Upper lobe of right lung (tissue), 1 donor: ENCODE results near the gene NRBP1. TPM values are rescaled to one million over a fixed set of nuclear protein-coding genes. Genes with fewer than 3 reads are reported as not detected.
A peak's percentile ranks its signal among the peaks of the same experiment; 100 is the strongest.

Experiments
- ATAC-seq: fragments of 200-7000 bp; cut with Tn5 transposase; one replicate; pipeline ENCODE4 v1.9.1; 2020; ENCODE audit warnings: mild to moderate bottlenecking, moderate library complexity
- DNase-seq: peaks from one replicate; pipeline ENCODE4 v3.0.0-alpha.2; 2020
- H3K27ac ChIP-seq: fragments of 200-600 bp; one replicate; pipeline ENCODE4 v1.8.0; 2022
- H3K27me3 ChIP-seq: fragments of 200-600 bp; one replicate; pipeline ENCODE4 v1.8.0; 2022; ENCODE audit warnings: mild to moderate bottlenecking
- H3K36me3 ChIP-seq: fragments of 200-600 bp; one replicate; pipeline ENCODE4 v1.8.0; 2022
- H3K4me1 ChIP-seq: fragments of 200-600 bp; one replicate; pipeline ENCODE4 v1.8.0; 2022
- H3K4me3 ChIP-seq: fragments of 200-600 bp; one replicate; pipeline ENCODE4 v1.8.0; 2022; ENCODE audit warnings: mild to moderate bottlenecking
- H3K9me3 ChIP-seq: fragments of 200-600 bp; one replicate; pipeline ENCODE4 v1.8.0; 2022
- intact Hi-C: fragments of 100-400 bp; cut with DNase I; formaldehyde crosslinking; loops from one replicate; pipeline ENCODE4 v1.11.0; 2022
- long read RNA-seq: library from polyadenylated mRNA; unstranded; transcript quantifications from one replicate; pipeline ENCODE4 v2.0.0, GENCODE V29; 2021
- total RNA-seq: library from RNA; stranded (reverse); fragmentation: NEBNext Ultra II Directional; extraction: Animal tissue kit (Norgen Biotek cat#: 25700); gene quantifications from one replicate; pipeline ENCODE4 v1.2.1, GENCODE V29; 2021
- TF ChIP-seq, protein P1 (sequence below): fragments of 200-600 bp; IDR thresholded peaks from one replicate; pipeline ENCODE4 v1.8.0; 2022; ENCODE audit warnings: antibody characterized with exemption
- donor health status: DM: no; HTN: yes; CAD: no; lungs with severe emphysema.

The NRBP1 gene
- 75.8 TPM for total RNA-seq
- long read RNA-seq, partial matches to known transcripts = 137 of 148 reads
- long read RNA-seq, other reads (novel, unspliced or antisense) = 7 of 148 reads

GRCh38 chr2:27428213-27428977, at the start of gene NRBP1:
Gene NRBP1 (plus strand): TSS chr2:27428631. CDS start chr2:27433274, 4,643 bp downstream.
- peak within 1 kb of the TSS; percentile 98 for H3K27ac ChIP-seq
- H3K36me3 ChIP-seq = peaks cover 8% of the 10 kb centered on the region
- H3K27me3 ChIP-seq = no peaks in the 10 kb centered on the region
- peak within 1 kb of the TSS; percentile 96 for H3K4me3 ChIP-seq
- H3K9me3 ChIP-seq = no peaks in the 10 kb centered on the region
- TF ChIP-seq, protein P1, sequence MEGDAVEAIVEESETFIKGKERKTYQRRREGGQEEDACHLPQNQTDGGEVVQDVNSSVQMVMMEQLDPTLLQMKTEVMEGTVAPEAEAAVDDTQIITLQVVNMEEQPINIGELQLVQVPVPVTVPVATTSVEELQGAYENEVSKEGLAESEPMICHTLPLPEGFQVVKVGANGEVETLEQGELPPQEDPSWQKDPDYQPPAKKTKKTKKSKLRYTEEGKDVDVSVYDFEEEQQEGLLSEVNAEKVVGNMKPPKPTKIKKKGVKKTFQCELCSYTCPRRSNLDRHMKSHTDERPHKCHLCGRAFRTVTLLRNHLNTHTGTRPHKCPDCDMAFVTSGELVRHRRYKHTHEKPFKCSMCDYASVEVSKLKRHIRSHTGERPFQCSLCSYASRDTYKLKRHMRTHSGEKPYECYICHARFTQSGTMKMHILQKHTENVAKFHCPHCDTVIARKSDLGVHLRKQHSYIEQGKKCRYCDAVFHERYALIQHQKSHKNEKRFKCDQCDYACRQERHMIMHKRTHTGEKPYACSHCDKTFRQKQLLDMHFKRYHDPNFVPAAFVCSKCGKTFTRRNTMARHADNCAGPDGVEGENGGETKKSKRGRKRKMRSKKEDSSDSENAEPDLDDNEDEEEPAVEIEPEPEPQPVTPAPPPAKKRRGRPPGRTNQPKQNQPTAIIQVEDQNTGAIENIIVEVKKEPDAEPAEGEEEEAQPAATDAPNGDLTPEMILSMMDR = no peak
- intact Hi-C loops = no loop called here
- ATAC-seq (peak; percentile 97), DNase-seq (peak; percentile 97)
- H3K4me1 ChIP-seq = peaks cover 33% of the 10 kb centered on the region

DNA sequence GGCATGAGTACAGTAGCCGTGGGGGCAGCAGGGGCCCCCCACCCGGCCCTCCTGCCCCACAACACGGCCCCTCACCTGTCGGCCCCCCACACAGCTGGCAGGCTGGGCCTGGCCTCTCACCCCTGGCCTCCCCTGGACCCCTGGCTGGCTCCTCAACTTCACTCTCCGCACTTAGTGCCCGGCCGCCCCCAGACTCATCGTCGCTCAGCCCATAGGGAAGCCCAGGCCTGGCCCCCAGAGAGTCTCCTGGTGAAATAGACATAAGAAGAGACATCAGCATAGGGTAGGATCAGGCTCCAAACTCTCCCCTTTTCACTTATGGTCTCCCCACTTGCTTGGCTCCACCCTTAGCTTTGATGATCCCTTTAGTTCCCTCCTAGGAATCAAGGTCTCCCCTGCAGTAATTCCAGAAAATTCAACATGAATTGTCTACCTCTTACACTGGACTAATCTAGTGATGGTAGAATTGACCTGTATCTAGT, 49.6 kb upstream of the NRBP1 start:
- no peak overlapping the region for H3K27ac ChIP-seq
- no peak for DNase-seq
- peaks cover 58% of the 10 kb centered on the region for H3K36me3 ChIP-seq
- TF ChIP-seq, protein P1 = no peak
- H3K27me3 ChIP-seq = no peaks in the 10 kb centered on the region
- intact Hi-C loops = no loop called here
- H3K9me3 ChIP-seq = no peaks in the 10 kb centered on the region
- H3K4me3 ChIP-seq = peak overlapping the region; percentile 78
- peaks cover 15% of the 10 kb centered on the region for H3K4me1 ChIP-seq
- no peak for ATAC-seq

GRCh38 chr2:27379383-27379835, 49.0 kb upstream of the NRBP1 start:
- ATAC-seq = no peak
- Histone ChIP-seq H3K4me3 (peak overlapping the region; percentile 78), H3K36me3 (peaks cover 58% of the 10 kb centered on the region), H3K27me3 (no peaks in the 10 kb centered on the region), H3K27ac (peak overlapping the region; percentile 91), H3K9me3 (no peaks in the 10 kb centered on the region), H3K4me1 (peaks cover 15% of the 10 kb centered on the region)
- no peak for DNase-seq
- TF ChIP-seq, protein P1 = no peak
- intact Hi-C loops = no loop called here

GRCh38 chr2:27379836-27380625, 48.4 kb upstream of the NRBP1 start:
- peaks cover 15% of the 10 kb centered on the region for H3K4me1 ChIP-seq
- intact Hi-C loops = no loop called here
- peak overlapping the region; percentile 78 for H3K4me3 ChIP-seq
- peaks cover 58% of the 10 kb centered on the region for H3K36me3 ChIP-seq
- peak overlapping the region; percentile 91 for H3K27ac ChIP-seq
- ATAC-seq (peak; percentile 64), DNase-seq (peak; percentile 89)
- TF ChIP-seq, protein P1 = no peak
- H3K9me3 ChIP-seq = no peaks in the 10 kb centered on the region
- H3K27me3 ChIP-seq = no peaks in the 10 kb centered on the region

GRCh38 chr2:27380626-27381545, 47.5 kb upstream of the NRBP1 start, which contains the start of gene ZNF513:
Gene ZNF513 (minus strand): TSS chr2:27380734. CDS start chr2:27380526, 208 bp downstream.
- ATAC-seq (peak; percentile 95), DNase-seq (peak; percentile 99)
- TF ChIP-seq, protein P1 = no peak
- H3K36me3 ChIP-seq = peaks cover 58% of the 10 kb centered on the region
- no peaks in the 10 kb centered on the region for H3K9me3 ChIP-seq
- H3K27me3 ChIP-seq = no peaks in the 10 kb centered on the region
- H3K4me1 ChIP-seq = peaks cover 15% of the 10 kb centered on the region
- intact Hi-C loops = no loop called here
- peak within 1 kb of the TSS; percentile 91 for H3K27ac ChIP-seq
- peak within 1 kb of the TSS; percentile 78 for H3K4me3 ChIP-seq
